ENCODE measurements around the gene FAH.

Gene FAH

DNA sequence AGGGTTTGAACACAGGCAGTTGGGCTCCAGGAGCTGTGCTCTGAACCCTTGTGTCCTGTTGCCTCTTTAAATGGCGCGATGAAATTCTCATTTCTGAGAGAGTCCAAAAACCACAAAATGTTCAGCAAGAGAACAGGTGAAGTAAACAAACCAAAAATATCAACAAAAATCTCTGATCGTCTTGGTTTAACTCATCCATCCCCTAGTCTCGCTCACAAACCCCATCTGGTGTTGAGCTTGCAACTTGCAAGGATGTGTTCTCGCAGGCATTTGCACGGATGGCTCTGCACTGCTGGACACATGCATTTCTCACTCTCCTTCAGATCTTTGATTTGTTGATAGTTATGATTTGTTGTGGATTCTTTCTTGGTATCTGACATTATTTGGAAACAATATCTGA lies 31.1 kb downstream of the FAH start (continued):
- no peak for TF ChIP-seq ZC3H10 (CRISPR knock-in tag; IDR thresholded peaks at IDR 0.05)
- TF ChIP-seq ZNF565 (CRISPR knock-in tag; conservative IDR thresholded peaks at IDR 0.05; ENCODE audit: low read depth) = no peak

GRCh38 chr15:80184554-80184953 lies 31.8 kb downstream of the FAH start:
- TF ChIP-seq RARB (CRISPR knock-in tag; IDR thresholded peaks at IDR 0.05) (no peak), PPARA (CRISPR knock-in tag; IDR thresholded peaks at IDR 0.05; ENCODE audit: borderline replicate concordance) (no peak), ZC3H10 (CRISPR knock-in tag; IDR thresholded peaks at IDR 0.05) (no peak)
- TF ChIP-seq, protein P1, sequence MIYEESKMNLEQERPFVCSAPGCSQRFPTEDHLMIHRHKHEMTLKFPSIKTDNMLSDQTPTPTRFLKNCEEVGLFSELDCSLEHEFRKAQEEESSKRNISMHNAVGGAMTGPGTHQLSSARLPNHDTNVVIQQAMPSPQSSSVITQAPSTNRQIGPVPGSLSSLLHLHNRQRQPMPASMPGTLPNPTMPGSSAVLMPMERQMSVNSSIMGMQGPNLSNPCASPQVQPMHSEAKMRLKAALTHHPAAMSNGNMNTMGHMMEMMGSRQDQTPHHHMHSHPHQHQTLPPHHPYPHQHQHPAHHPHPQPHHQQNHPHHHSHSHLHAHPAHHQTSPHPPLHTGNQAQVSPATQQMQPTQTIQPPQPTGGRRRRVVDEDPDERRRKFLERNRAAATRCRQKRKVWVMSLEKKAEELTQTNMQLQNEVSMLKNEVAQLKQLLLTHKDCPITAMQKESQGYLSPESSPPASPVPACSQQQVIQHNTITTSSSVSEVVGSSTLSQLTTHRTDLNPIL (CRISPR knock-in tag; IDR thresholded peaks at IDR 0.05; ENCODE audit: low read depth) = no peak
- TF ChIP-seq, protein P2, sequence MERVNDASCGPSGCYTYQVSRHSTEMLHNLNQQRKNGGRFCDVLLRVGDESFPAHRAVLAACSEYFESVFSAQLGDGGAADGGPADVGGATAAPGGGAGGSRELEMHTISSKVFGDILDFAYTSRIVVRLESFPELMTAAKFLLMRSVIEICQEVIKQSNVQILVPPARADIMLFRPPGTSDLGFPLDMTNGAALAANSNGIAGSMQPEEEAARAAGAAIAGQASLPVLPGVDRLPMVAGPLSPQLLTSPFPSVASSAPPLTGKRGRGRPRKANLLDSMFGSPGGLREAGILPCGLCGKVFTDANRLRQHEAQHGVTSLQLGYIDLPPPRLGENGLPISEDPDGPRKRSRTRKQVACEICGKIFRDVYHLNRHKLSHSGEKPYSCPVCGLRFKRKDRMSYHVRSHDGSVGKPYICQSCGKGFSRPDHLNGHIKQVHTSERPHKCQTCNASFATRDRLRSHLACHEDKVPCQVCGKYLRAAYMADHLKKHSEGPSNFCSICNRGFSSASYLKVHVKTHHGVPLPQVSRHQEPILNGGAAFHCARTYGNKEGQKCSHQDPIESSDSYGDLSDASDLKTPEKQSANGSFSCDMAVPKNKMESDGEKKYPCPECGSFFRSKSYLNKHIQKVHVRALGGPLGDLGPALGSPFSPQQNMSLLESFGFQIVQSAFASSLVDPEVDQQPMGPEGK (CRISPR knock-in tag; IDR thresholded peaks at IDR 0.05; ENCODE audit: borderline replicate concordance) = no peak
- no peak for ATAC-seq

GRCh38 chr15:80185152-80185551 lies 32.4 kb downstream of the FAH start:
- no peak for TF ChIP-seq ZNF8 (CRISPR knock-in tag; IDR thresholded peaks at IDR 0.05)
- no peak for TF ChIP-seq ISL1 (CRISPR knock-in tag; IDR thresholded peaks at IDR 0.05)
- TF ChIP-seq ZC3H10 (CRISPR knock-in tag; IDR thresholded peaks at IDR 0.05) = no peak
- TF ChIP-seq, protein P3, sequence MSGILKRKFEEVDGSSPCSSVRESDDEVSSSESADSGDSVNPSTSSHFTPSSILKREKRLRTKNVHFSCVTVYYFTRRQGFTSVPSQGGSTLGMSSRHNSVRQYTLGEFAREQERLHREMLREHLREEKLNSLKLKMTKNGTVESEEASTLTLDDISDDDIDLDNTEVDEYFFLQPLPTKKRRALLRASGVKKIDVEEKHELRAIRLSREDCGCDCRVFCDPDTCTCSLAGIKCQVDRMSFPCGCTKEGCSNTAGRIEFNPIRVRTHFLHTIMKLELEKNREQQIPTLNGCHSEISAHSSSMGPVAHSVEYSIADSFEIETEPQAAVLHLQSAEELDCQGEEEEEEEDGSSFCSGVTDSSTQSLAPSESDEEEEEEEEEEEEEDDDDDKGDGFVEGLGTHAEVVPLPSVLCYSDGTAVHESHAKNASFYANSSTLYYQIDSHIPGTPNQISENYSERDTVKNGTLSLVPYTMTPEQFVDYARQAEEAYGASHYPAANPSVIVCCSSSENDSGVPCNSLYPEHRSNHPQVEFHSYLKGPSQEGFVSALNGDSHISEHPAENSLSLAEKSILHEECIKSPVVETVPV (CRISPR knock-in tag; IDR thresholded peaks at IDR 0.05) = no peak
- no peak for TF ChIP-seq PPARA (CRISPR knock-in tag; IDR thresholded peaks at IDR 0.05; ENCODE audit: borderline replicate concordance)
- TF ChIP-seq CSDC2 (CRISPR knock-in tag; IDR thresholded peaks at IDR 0.05) = no peak
- no peak for TF ChIP-seq POU6F1 (CRISPR knock-in tag; IDR thresholded peaks at IDR 0.05; ENCODE audit: borderline replicate concordance, low read depth)
- TF ChIP-seq GLIS3 (CRISPR knock-in tag; IDR thresholded peaks at IDR 0.05) = no peak
- TF ChIP-seq TCF4 (CRISPR knock-in tag; IDR thresholded peaks at IDR 0.05; ENCODE audit: borderline replicate concordance) = no peak
- TF ChIP-seq BACH2 (CRISPR knock-in tag; IDR thresholded peaks at IDR 0.05; ENCODE audit: borderline replicate concordance) = no peak
- TF ChIP-seq TOX (CRISPR knock-in tag; IDR thresholded peaks at IDR 0.05; ENCODE audit: borderline replicate concordance) = no peak
- TF ChIP-seq, protein P4, sequence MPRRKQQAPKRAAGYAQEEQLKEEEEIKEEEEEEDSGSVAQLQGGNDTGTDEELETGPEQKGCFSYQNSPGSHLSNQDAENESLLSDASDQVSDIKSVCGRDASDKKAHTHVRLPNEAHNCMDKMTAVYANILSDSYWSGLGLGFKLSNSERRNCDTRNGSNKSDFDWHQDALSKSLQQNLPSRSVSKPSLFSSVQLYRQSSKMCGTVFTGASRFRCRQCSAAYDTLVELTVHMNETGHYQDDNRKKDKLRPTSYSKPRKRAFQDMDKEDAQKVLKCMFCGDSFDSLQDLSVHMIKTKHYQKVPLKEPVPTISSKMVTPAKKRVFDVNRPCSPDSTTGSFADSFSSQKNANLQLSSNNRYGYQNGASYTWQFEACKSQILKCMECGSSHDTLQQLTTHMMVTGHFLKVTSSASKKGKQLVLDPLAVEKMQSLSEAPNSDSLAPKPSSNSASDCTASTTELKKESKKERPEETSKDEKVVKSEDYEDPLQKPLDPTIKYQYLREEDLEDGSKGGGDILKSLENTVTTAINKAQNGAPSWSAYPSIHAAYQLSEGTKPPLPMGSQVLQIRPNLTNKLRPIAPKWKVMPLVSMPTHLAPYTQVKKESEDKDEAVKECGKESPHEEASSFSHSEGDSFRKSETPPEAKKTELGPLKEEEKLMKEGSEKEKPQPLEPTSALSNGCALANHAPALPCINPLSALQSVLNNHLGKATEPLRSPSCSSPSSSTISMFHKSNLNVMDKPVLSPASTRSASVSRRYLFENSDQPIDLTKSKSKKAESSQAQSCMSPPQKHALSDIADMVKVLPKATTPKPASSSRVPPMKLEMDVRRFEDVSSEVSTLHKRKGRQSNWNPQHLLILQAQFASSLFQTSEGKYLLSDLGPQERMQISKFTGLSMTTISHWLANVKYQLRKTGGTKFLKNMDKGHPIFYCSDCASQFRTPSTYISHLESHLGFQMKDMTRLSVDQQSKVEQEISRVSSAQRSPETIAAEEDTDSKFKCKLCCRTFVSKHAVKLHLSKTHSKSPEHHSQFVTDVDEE (CRISPR knock-in tag; IDR thresholded peaks at IDR 0.05) = no peak
- no peak for TF ChIP-seq ZFP3 (CRISPR knock-in tag; IDR thresholded peaks at IDR 0.05)
- TF ChIP-seq ARNTL (CRISPR knock-in tag; IDR thresholded peaks at IDR 0.05; ENCODE audit: borderline replicate concordance, low read depth) = no peak
- TF ChIP-seq SNAI2 (CRISPR knock-in tag; IDR thresholded peaks at IDR 0.05) = no peak
- no peak for TF ChIP-seq ESRRG (CRISPR knock-in tag; IDR thresholded peaks at IDR 0.05)
- no peak for ATAC-seq

- no peak for ATAC-seq
- TF ChIP-seq CSDC2 (CRISPR knock-in tag; IDR thresholded peaks at IDR 0.05) = no peak
- no peak for TF ChIP-seq ZC3H10 (CRISPR knock-in tag; IDR thresholded peaks at IDR 0.05)
- TF ChIP-seq RARB (CRISPR knock-in tag; IDR thresholded peaks at IDR 0.05) = no peak
- no peak for TF ChIP-seq ARNTL (CRISPR knock-in tag; IDR thresholded peaks at IDR 0.05; ENCODE audit: borderline replicate concordance, low read depth)
- TF ChIP-seq, protein P4 (CRISPR knock-in tag; IDR thresholded peaks at IDR 0.05) = no peak
These were observed 33.3 kb downstream of the FAH start for GRCh38 chr15:80186066-80186465.
